HG03066 (cell line): ENCODE measurements around the gene ARL16.
"Not testable (repeated sequence)": the region's sequence is repeated elsewhere in the genome, so short reads cannot be mapped to it uniquely, and the experiment has no call there.

Experiments used
- ATAC-seq: cut with Tn5 transposase; IDR thresholded peaks from one replicate; pipeline ENCODE4 v1.9.1; 2021; ENCODE audit warnings: low read depth; ENCODE audit not compliant: unreplicated experiment

The ARL16 gene

DNA sequence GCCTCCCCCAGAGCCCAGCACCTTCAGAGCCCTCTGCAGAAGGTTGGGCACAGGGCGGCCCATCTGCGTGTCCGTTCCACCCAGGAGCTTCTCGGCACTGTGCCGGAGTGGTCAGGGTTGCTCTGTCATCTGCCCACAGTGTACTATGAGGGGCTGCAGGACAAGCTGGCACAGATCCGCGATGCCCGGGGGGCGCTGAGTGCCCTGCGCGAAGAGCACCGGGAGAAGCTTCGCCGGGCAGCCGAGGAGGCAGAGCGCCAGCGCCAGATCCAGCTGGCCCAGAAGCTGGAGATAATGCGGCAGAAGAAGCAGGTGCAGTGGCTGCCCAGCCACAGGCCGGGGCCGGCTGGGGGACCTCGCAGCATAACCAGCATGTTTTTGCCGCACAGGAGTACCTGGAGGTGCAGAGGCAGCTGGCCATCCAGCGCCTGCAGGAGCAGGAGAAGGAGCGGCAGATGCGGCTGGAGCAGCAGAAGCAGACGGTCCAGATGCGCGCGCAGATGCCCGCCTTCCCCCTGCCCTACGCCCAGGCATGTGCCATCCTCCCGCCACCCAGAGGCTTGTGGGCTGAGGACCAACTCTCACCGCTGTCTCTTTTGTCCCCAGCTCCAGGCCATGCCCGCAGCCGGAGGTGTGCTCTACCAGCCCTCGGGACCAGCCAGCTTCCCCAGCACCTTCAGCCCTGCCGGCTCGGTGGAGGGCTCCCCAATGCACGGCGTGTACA, 12.8 kb upstream of the ARL16 start:
- no peak for ATAC-seq

DNA sequence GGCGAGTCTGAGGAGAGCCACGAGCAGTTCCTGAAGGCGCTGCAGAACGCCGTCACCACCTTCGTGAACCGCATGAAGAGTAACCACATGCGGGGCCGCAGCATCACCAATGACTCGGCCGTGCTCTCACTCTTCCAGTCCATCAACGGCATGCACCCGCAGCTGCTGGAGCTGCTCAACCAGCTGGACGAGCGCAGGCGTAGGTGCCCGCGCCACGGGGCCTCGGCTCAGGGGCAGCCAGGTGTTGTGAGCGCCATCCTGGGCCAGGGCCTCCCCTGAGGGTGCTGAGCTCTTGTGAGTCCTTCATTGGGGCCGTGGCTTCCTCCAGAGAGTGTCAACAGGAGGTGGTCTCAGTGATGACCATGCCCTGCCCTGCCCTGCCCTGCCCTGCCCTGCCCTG, 12.2 kb upstream of the ARL16 start:
- no peak for ATAC-seq

- ATAC-seq: no peak
Measured at GRCh38 chr17:81695211-81695610, 11.6 kb upstream of the ARL16 start.

- no peak for ATAC-seq
Measured at GRCh38 chr17:81694810-81695209, 11.2 kb upstream of the ARL16 start.

GRCh38 chr17:81693509-81694210, 10.1 kb upstream of the ARL16 start:
- ATAC-seq: no peak

GRCh38 chr17:81691608-81692007, 8.0 kb upstream of the ARL16 start:
- no peak for ATAC-seq

GRCh38 chr17:81691196-81691595, 7.6 kb upstream of the ARL16 start:
- no peak for ATAC-seq

DNA sequence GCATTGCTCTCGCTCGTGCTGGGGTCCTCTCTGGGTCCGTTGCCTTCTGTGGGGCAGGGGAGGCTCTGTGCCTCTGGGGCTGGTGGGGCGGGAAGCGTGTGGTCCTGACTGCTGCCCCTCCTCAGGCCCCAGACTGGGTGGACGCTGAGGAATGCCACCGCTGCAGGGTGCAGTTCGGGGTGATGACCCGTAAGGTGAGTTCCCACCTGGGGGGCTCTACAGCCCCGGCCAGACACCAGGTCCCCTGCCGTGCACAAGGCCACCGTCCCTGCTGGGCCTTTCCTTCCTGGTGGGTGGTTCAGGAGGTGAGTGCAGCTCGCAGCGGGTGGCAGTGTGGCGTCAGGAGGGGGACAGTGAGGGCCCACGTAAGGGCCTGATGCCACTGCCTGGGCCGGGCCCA, 7.0 kb upstream of the ARL16 start:
- no peak for ATAC-seq

GRCh38 chr17:81690066-81690465, 6.5 kb upstream of the ARL16 start:
- ATAC-seq: no peak

DNA sequence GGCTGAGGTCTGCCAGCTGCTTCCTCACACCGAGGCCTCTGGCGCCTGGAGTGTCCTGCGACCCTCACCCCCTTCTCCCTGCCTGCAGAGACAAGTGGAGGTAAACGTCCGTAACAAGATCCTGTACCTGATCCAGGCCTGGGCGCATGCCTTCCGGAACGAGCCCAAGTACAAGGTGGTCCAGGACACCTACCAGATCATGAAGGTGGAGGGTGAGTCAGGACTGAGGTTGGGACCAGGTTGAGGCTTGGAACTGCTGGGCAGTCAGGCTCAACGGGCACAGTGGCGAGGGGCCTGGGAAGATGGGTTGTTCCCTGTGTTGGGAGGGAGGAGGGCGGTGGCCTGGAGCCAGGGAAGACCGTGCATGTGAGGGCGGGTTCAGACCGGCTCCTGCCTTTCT, 5.0 kb upstream of the ARL16 start:
- no peak for ATAC-seq

DNA sequence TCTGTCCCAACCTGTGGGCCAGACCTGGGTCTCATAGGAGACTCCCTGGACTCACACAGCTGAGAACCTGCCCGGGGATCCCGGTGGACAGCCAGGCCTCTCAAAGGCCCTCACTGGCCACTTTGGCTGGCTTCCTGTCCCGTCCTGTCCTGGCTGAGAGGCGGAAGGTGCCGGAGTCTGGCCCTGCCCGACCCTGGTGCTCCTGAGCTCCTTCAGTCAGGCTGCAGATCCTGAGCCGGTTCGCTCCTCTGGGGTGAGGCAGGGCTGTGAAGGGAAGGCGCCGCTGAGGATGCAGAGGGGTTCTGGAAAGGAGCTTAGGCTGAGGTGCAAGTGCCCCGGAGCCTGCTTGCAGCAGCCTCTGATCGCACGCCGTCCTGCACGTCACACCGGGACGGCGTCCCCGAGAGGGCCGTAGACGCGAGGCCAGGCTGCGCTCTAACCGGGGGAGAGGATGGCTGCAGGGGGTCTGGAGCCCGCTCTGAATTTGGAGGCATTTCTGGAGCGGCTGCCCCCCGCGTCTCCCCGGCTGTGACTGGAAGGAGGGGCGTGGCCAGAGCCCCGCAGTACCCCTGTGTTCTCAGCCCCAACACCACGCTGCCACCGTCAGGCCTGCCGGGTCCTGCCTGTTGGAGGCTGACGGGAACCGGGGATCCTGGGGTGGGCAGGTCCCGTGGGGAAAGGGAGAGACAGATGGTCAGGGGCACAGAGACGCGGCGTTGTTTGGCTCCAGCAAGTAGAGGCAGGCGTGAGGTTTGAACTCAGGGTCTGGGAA, 4.4 kb upstream of the ARL16 start:
- no peak for ATAC-seq

DNA sequence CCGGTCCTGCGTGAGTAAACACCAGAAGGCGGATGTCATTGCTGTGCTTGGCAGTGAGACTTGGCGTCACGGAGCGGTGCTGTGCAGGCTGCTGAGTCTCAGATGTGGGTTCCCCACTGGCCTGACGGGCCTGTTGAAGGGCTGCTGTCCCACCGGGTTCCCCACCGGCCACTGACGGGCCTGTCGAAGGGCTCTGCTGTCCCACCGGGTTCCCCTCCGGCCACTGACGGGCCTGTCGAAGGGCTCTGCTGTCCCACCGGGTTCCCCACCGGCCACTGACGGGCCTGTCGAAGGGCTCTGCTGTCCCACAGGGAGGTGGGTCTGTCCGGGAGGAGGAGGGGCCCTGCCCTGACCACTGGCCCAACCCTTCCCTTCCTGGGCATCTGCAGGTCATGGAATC, 3.0 kb upstream of the ARL16 start:
- no peak for ATAC-seq

DNA sequence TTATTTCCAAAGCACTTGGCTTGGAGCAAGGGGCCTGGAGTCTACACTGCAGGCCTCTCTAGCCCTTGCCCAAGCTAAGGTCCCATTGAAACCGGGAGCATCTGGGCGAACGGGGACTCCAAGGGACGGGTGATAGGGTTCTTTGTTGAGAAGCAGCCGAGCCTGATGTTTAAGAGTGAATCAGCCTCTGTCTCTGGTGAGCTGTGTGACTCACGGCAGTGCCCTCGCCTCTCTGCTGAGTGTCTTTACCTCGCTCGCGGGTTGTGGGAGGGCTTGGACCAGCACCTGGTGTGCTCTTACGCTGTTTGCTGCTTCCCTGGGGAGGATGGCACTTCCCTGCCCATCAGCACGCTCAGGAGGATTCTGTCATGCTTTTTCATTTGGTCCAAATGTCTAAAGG, 1.5 kb upstream of the ARL16 start:
- ATAC-seq: no peak

- peak; percentile 4 for ATAC-seq
Measured at GRCh38 chr17:81684442-81684911, 880 bp upstream of the ARL16 start.

- peak; percentile 3 for ATAC-seq
Measured at GRCh38 chr17:81683208-81683583, 401 bp downstream of the ARL16 start.

DNA sequence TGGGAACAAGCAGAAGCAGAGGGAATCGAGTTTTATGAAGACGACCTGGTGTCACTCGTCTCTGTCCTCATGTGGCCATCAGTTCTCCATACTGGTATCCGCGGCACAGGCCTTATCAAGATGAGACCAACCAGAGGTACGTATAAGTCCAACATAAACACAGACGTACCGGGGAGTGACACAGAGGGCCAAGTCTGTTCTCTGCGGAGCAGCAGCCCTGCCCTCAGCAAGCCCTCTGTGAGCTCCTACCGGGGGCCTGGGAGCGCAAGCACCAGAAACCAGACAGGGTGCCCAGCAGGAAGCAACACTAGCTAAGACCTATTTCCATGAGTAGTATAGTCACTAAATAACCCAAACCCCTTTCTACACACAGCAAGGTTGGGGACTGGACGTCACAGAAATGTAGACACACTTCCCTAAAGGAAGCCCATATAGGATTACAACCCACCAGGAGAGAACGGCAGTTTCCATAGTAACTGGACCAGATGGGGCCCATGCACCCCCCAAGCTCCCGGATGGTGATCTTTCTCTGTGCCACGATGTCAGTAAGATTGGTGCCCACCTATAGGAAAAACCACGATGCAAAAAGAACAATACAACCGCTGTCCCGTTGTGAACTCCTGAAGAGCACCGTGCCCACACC, 911 bp downstream of the ARL16 start:
- no peak for ATAC-seq

DNA sequence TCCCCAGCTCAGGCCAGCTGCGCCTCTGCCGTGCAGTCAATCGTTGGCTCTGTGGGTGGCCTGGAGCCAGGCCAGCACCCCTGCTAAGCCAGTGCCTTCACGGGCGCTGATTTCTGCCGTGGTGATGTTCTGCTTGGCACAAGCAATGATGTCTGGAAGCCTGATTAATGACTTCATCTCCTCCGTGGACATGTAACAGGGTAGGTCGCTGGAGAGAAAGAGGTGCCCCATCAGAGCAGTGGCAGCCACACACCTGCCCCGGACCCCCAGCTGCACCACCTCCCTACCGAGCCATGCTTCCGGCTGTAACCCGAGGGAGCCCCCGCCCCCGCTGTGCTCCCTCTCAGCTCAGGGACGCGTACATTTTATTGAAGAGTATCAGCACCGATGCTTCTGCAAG, 1.9 kb downstream of the ARL16 start:
- ATAC-seq: no peak

- no peak for ATAC-seq
Measured at GRCh38 chr17:81680150-81680549, 3.4 kb downstream of the ARL16 start.

DNA sequence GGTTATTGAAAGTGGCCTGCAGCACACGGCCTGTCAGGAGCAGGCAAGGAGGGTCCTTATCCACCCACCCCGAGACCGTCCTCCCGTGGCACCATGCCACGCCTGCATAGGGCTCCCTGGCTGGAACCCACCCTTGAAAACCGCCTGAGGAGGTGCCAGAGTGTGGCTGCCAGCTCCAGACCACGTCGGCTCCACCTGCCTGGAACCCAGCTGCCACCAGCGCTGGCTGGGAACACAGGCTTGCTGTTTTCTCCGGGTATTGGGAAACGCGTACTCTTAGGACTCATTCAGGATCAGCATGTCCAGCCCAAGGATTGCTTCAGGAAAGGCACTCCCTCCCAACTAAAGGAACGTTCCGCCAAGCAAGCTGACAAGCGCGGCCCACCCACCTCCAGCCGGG, 6.7 kb downstream of the ARL16 start:
- no peak for ATAC-seq

DNA sequence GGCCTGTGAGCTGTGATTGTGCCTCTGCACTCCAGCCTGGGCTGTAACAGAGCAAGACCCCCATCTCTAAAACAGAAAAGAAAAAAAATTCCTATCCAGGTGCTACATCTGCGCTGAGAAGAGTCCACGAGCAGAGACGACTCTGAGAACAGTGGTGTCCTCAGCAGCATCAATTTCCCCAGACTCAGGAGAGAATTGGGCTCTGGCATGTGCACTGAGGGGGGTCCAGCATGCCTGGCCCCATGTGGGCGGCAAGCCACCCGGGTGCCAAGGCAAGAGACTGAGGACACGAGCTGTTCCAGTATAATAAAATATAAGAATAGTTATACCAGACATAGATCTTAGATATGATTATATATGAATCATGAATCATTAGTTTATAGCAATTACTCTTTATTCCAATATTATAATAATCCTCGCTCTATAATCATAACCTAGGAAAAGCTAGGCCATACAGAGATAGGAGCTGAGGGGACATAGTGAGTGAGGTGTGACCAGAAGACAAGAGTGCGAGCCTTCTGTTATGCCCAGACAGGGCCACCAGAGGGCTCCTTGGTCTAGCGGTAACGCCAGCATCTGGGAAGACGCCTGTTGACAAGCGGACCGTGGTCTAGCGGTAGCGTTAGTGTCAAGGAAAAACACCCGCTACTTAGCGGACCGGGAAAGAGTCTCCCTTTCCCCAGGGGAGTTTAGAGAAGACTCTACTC, 7.9 kb downstream of the ARL16 start:
- ATAC-seq: not testable (repeated sequence)
